Osteoblast (primary cell): ENCODE measurements around the gene AAK1. TPM values are rescaled to one million over a fixed set of nuclear protein-coding genes. Genes with fewer than 3 reads are reported as not detected.
A peak's percentile ranks its signal among the peaks of the same experiment; 100 is the strongest.

ENCODE experiments used
- DNase-seq: peaks from one replicate; pipeline ENCODE4 v3.0.0; 2011; ENCODE audit warnings: low spot score, mixed read lengths; ENCODE audit not compliant: insufficient read length; ENCODE audit errors: missing footprints
- H2AFZ ChIP-seq: 2 replicates; pipeline ENCODE4 v1.6.0; 2011; ENCODE audit warnings: mild to moderate bottlenecking, low read length
- H3K27ac ChIP-seq: 2 replicates; pipeline ENCODE4 v1.5.1; 2011; ENCODE audit warnings: mild to moderate bottlenecking, low read depth, low read length, moderate library complexity
- H3K27me3 ChIP-seq: 2 replicates; pipeline ENCODE4 v1.6.0; 2012; ENCODE audit warnings: mild to moderate bottlenecking, control low read depth, inconsistent platforms, low read length, moderate library complexity; ENCODE audit not compliant: insufficient read depth
- H3K36me3 ChIP-seq: 2 replicates; pipeline ENCODE4 v1.5.1; 2011; ENCODE audit warnings: mild to moderate bottlenecking, low read length, control low read depth, moderate library complexity; ENCODE audit not compliant: insufficient read depth
- H3K4me1 ChIP-seq: 2 replicates; pipeline ENCODE4 v1.5.1; 2011; ENCODE audit warnings: mild to moderate bottlenecking, low read length, control low read depth, moderate library complexity; ENCODE audit not compliant: insufficient read depth
- H3K4me2 ChIP-seq: 2 replicates; pipeline ENCODE4 v1.6.0; 2011; ENCODE audit warnings: mild to moderate bottlenecking, low read length; ENCODE audit not compliant: insufficient read depth
- H3K4me3 ChIP-seq: fragments of 200-600 bp; sonication (generic); 3 replicates; pipeline ENCODE4 v1.5.1; 2012; ENCODE audit warnings: mild to moderate bottlenecking, low read length, inconsistent platforms; ENCODE audit not compliant: insufficient read depth
- H3K79me2 ChIP-seq: 2 replicates; pipeline ENCODE4 v1.6.0; 2012; ENCODE audit warnings: mild to moderate bottlenecking, low read length, control low read depth, inconsistent platforms; ENCODE audit not compliant: insufficient read depth
- H3K9me3 ChIP-seq: 2 replicates; pipeline ENCODE4 v1.5.1; 2011; ENCODE audit warnings: low read depth, low read length, control low read depth
- H4K20me1 ChIP-seq: 2 replicates; pipeline ENCODE4 v1.6.0; 2012; ENCODE audit warnings: mild to moderate bottlenecking, low read length, control low read depth; ENCODE audit not compliant: insufficient read depth
- CTCF ChIP-seq: IDR thresholded peaks from 2 replicates; pipeline ENCODE4 v1.5.1; 2011; ENCODE audit warnings: mild to moderate bottlenecking, low read depth, low read length, moderate library complexity; ENCODE audit errors: extremely low read depth
- total RNA-seq: library from RNA; depleted of rRNA; stranded (reverse); fragments of >200 nt; gene quantifications from 2 replicates; pipeline ENCODE4 v1.2.3, GENCODE V29; 2012

Gene AAK1
- total RNA-seq, 1 donor = 61.9 TPM

- Histone ChIP-seq H2AFZ (no peak overlapping the region), H3K27ac (no peak overlapping the region), H3K27me3 (no peaks in the 10 kb centered on the region), H3K4me3 (no peak overlapping the region), H3K79me2 (peaks cover 96% of the 10 kb centered on the region), H3K4me2 (no peak overlapping the region), H4K20me1 (peaks cover 71% of the 10 kb centered on the region), H3K9me3 (no peaks in the 10 kb centered on the region), H3K36me3 (no peaks in the 10 kb centered on the region), H3K4me1 (peaks cover 35% of the 10 kb centered on the region)
- DNase-seq = no peak
- no peak for TF ChIP-seq CTCF
These were observed 80.5 kb downstream of the AAK1 start for GRCh38 chr2:69563021-69563420.

- peaks cover 97% of the 10 kb centered on the region for H3K79me2 ChIP-seq
- no peaks in the 10 kb centered on the region for H3K27me3 ChIP-seq
- H3K4me1 ChIP-seq = peaks cover 18% of the 10 kb centered on the region
- H3K27ac ChIP-seq = peak overlapping the region; percentile 25
- peaks cover 8% of the 10 kb centered on the region for H3K36me3 ChIP-seq
- H3K4me2 ChIP-seq = peak overlapping the region; percentile 21
- H2AFZ ChIP-seq = no peak overlapping the region
- peaks cover 60% of the 10 kb centered on the region for H4K20me1 ChIP-seq
- H3K9me3 ChIP-seq = no peaks in the 10 kb centered on the region
- TF ChIP-seq CTCF = no peak
- H3K4me3 ChIP-seq = no peak overlapping the region
- no peak for DNase-seq
These were observed 82.4 kb downstream of the AAK1 start for GRCh38 chr2:69561101-69561500.

GRCh38 chr2:69560147-69560482, 83.4 kb downstream of the AAK1 start:
- H3K4me2 ChIP-seq = no peak overlapping the region
- H3K4me3 ChIP-seq = no peak overlapping the region
- peaks cover 18% of the 10 kb centered on the region for H3K4me1 ChIP-seq
- DNase-seq = no peak
- TF ChIP-seq CTCF = no peak
- peaks cover 8% of the 10 kb centered on the region for H3K36me3 ChIP-seq
- H3K79me2 ChIP-seq = peaks cover 90% of the 10 kb centered on the region
- H3K27ac ChIP-seq = peak overlapping the region; percentile 3
- H3K27me3 ChIP-seq = no peaks in the 10 kb centered on the region
- peaks cover 50% of the 10 kb centered on the region for H4K20me1 ChIP-seq
- no peak overlapping the region for H2AFZ ChIP-seq
- no peaks in the 10 kb centered on the region for H3K9me3 ChIP-seq

GRCh38 chr2:69559442-69560146, 83.9 kb downstream of the AAK1 start:
- H2AFZ ChIP-seq = no peak overlapping the region
- H3K9me3 ChIP-seq = no peaks in the 10 kb centered on the region
- H3K79me2 ChIP-seq = peaks cover 89% of the 10 kb centered on the region
- H3K36me3 ChIP-seq = peaks cover 9% of the 10 kb centered on the region
- peaks cover 18% of the 10 kb centered on the region for H3K4me1 ChIP-seq
- peak overlapping the region; percentile 3 for H3K27ac ChIP-seq
- peak; percentile 82 for DNase-seq
- H4K20me1 ChIP-seq = peaks cover 45% of the 10 kb centered on the region
- no peak overlapping the region for H3K4me3 ChIP-seq
- H3K27me3 ChIP-seq = no peaks in the 10 kb centered on the region
- H3K4me2 ChIP-seq = no peak overlapping the region
- TF ChIP-seq CTCF = peak; percentile 72
